SK-N-SH (cell line): ENCODE measurements around the gene COLEC11. TPM values are rescaled to one million over a fixed set of nuclear protein-coding genes. Genes with fewer than 3 reads are reported as not detected.

Experiments used
- CTCF ChIA-PET: fragments of 300-600, 350-600 bp; formaldehyde crosslinking; extraction: SDS; loops from one replicate; lab custom pipeline; 2021; lab: Yijun Ruan, JAX
- POLR2A ChIA-PET: fragments of 350-600 bp; sonication (Branson Sonifier 250); formaldehyde crosslinking; extraction: SDS; loops from one replicate; lab custom pipeline; 2020; ENCODE audit warnings: antibody characterized with exemption, inconsistent platforms; lab: Yijun Ruan, JAX
- DNase-seq: peaks from one replicate; pipeline ENCODE4 v3.0.0; 2012
- H2AFZ ChIP-seq: fragments of 200-600 bp; sonication (generic); 2 replicates; pipeline ENCODE4 v1.8.1; 2016; ENCODE audit warnings: antibody characterized with exemption, mild to moderate bottlenecking, low read depth
- H3F3A ChIP-seq: fragments of 200-600 bp; sonication (generic); replicated peaks from 2 replicates; pipeline ENCODE3; 2016; ENCODE audit warnings: antibody characterized with exemption, mild to moderate bottlenecking; ENCODE audit not compliant: insufficient read depth
- H3K27ac ChIP-seq, 2 experiments: fragments of 200-500 bp in 1 of 2; fragments of 200-600 bp in 1 of 2; sonication (Bioruptor generic) in 1 of 2; sonication (generic), shearing (Covaris generic) in 1 of 2; 2 replicates each; pipeline versions ENCODE4 v1.5.1 to v1.6.1; 2014 to 2016; ENCODE audit warnings: low read depth in 2 of 2, inconsistent platforms in 1 of 2, low read length in 1 of 2, mild to moderate bottlenecking in 1 of 2, mixed read lengths in 1 of 2
- H3K27me3 ChIP-seq: fragments of 200-600 bp; sonication (generic), shearing (Covaris generic); 2 replicates; pipeline ENCODE4 v1.6.1; 2016; ENCODE audit warnings: mixed run types; ENCODE audit not compliant: insufficient read depth
- H3K36me3 ChIP-seq, 2 experiments: fragments of 200-500 bp in 1 of 2; fragments of 200-600 bp in 1 of 2; sonication (Bioruptor generic) in 1 of 2; sonication (generic) in 1 of 2; replicated peaks in 1 of 2; 2 replicates each; pipeline versions ENCODE3 to v1.5.1; 2014 to 2016; ENCODE audit warnings: low read length in 1 of 2, mild to moderate bottlenecking in 1 of 2; ENCODE audit not compliant: insufficient read depth in 2 of 2, control insufficient read depth in 1 of 2
- H3K4me1 ChIP-seq, 2 experiments: fragments of 200-500 bp in 1 of 2; fragments of 200-600 bp in 1 of 2; sonication (Bioruptor generic) in 1 of 2; sonication (generic), shearing (Covaris generic) in 1 of 2; 2 replicates each; pipeline versions ENCODE4 v1.5.1 to v1.6.1; 2014 to 2016; ENCODE audit warnings: low read depth in 1 of 2, low read length in 1 of 2, mixed run types in 1 of 2; ENCODE audit not compliant: insufficient read depth in 2 of 2, control insufficient read depth in 1 of 2
- H3K4me2 ChIP-seq: fragments of 200-600 bp; sonication (generic), shearing (Covaris generic); 2 replicates; pipeline ENCODE4 v1.6.1; 2017; ENCODE audit warnings: mixed run types
- H3K4me3 ChIP-seq, 2 experiments: fragments of 200-500 bp in 1 of 2; fragments of 200-600 bp in 1 of 2; sonication (Bioruptor generic) in 1 of 2; sonication (generic), shearing (Covaris generic) in 1 of 2; 2 replicates each; pipeline versions ENCODE4 v1.5.1 to v1.8.1; 2014 to 2016; ENCODE audit warnings: low read depth in 2 of 2, inconsistent platforms in 1 of 2, low read length in 1 of 2, mild to moderate bottlenecking in 1 of 2, mixed read lengths in 1 of 2, moderate library complexity in 1 of 2
- H3K79me2 ChIP-seq: fragments of 200-600 bp; sonication (generic); 2 replicates; pipeline ENCODE4 v1.8.1; 2017; ENCODE audit warnings: mild to moderate bottlenecking; ENCODE audit not compliant: insufficient read depth
- H3K9ac ChIP-seq: fragments of 200-600 bp; sonication (generic); 2 replicates; pipeline ENCODE4 v1.6.1; 2017; ENCODE audit warnings: mixed run types
- H3K9me2 ChIP-seq: fragments of 200-600 bp; sonication (generic); 2 replicates; pipeline ENCODE4 v1.6.1; 2017; ENCODE audit warnings: mixed run types
- H3K9me3 ChIP-seq: fragments of 200-600 bp; sonication (generic); 2 replicates; pipeline ENCODE4 v1.6.1; 2017; ENCODE audit warnings: mixed run types, mild to moderate bottlenecking, moderate library complexity
- H4K20me1 ChIP-seq: fragments of 200-600 bp; sonication (generic); 2 replicates; pipeline ENCODE4 v1.6.1; 2017; ENCODE audit warnings: mild to moderate bottlenecking, mixed run types; ENCODE audit not compliant: insufficient read depth
- CHD2 ChIP-seq: fragments of 150-350 bp; IDR thresholded peaks from 2 replicates; pipeline ENCODE4 v1.6.1; 2018; ENCODE audit warnings: low read length; ENCODE audit not compliant: partially characterized antibody
- CTCF ChIP-seq: fragments of 200-600 bp; sonication (generic); IDR thresholded peaks from 2 replicates; pipeline ENCODE4 v1.6.1; 2017; ENCODE audit warnings: antibody characterized with exemption, mild to moderate bottlenecking, moderate library complexity
- ELF1 ChIP-seq: IDR thresholded peaks from 2 replicates; pipeline ENCODE4 v1.4.0; 2012
- EP300 ChIP-seq, 2 experiments: IDR thresholded peaks; 2 replicates each; pipeline versions ENCODE4 v1.4.0 to v1.6.1; 2012; ENCODE audit warnings: borderline replicate concordance in 1 of 2, low read depth in 1 of 2, low read length in 1 of 2
- EZH2phosphoT487 ChIP-seq: fragments of 200-600 bp; sonication (generic); IDR thresholded peaks from 2 replicates; pipeline ENCODE4 v1.6.1; 2017; ENCODE audit warnings: low read depth, mixed run types, mild to moderate bottlenecking, antibody characterized with exemption, moderate library complexity, borderline replicate concordance
- FOXJ3 ChIP-seq: sonication (generic); formaldehyde crosslinking; IDR thresholded peaks from 2 replicates; pipeline ENCODE4 v1.5.1; 2020; ENCODE audit warnings: mild to moderate bottlenecking, missing genetic modification reagents
- FOXM1 ChIP-seq: IDR thresholded peaks from 2 replicates; pipeline ENCODE4 v1.4.0; 2012; ENCODE audit warnings: low read depth, mild to moderate bottlenecking
- GATA2 ChIP-seq: sonication (generic); formaldehyde crosslinking; IDR thresholded peaks from 2 replicates; pipeline ENCODE4 v1.5.0; 2020; ENCODE audit warnings: mild to moderate bottlenecking, missing genetic modification reagents
- JUND ChIP-seq: IDR thresholded peaks from 2 replicates; pipeline ENCODE4 v1.4.0; 2012
- MEF2A ChIP-seq: IDR thresholded peaks from 2 replicates; pipeline ENCODE4 v1.4.0; 2012; ENCODE audit warnings: low read depth, borderline replicate concordance
- MXI1 ChIP-seq: IDR thresholded peaks from 2 replicates; pipeline ENCODE4 v1.6.1; 2012; ENCODE audit warnings: mild to moderate bottlenecking, low read depth, low read length, improper control_type of control experiment
- NRF1 ChIP-seq: IDR thresholded peaks from 2 replicates; pipeline ENCODE4 v1.6.1; 2012; ENCODE audit warnings: low read depth, mild to moderate bottlenecking, low read length
- POLR2AphosphoS5 ChIP-seq: IDR thresholded peaks from 2 replicates; pipeline ENCODE4 v1.6.1; 2012; ENCODE audit warnings: low read depth, low read length
- RAD21 ChIP-seq: IDR thresholded peaks from 2 replicates; pipeline ENCODE4 v1.6.1; 2012; ENCODE audit warnings: mild to moderate bottlenecking, low read length
- RFX5 ChIP-seq: IDR thresholded peaks from 2 replicates; pipeline ENCODE4 v1.6.1; 2012; ENCODE audit warnings: mild to moderate bottlenecking, improper control_type of control experiment, low read length
- SIN3A ChIP-seq: IDR thresholded peaks from 2 replicates; pipeline ENCODE4 v1.6.1; 2012; ENCODE audit warnings: low read depth, mild to moderate bottlenecking, low read length, moderate library complexity, borderline replicate concordance
- TEAD4 ChIP-seq: IDR thresholded peaks from 2 replicates; pipeline ENCODE4 v1.4.0; 2012; ENCODE audit warnings: mild to moderate bottlenecking, borderline replicate concordance; ENCODE audit not compliant: insufficient read depth
- USF2 ChIP-seq: fragments of 150-350 bp; IDR thresholded peaks from 2 replicates; pipeline ENCODE4 v1.6.1; 2017; ENCODE audit warnings: antibody characterized with exemption, low read length, low read depth, borderline replicate concordance
- ZBTB33 ChIP-seq: IDR thresholded peaks from 2 replicates; pipeline ENCODE4 v1.4.0; 2012; ENCODE audit warnings: low read depth, borderline replicate concordance
- WGBS: methylation state at CpG from one replicate; pipeline ENCODE4 v1.1.6; 2017; ENCODE audit warnings: low lambda C conversion rate; 5-methylcytosine and 5-hydroxymethylcytosine counted together
- polyA plus RNA-seq, 3 experiments: library from polyadenylated mRNA; depleted of rRNA; stranded (reverse); fragments of >200 nt; gene quantifications; 2 replicates each; pipeline ENCODE4 v1.2.3, GENCODE V29; 2012
- TF ChIP-seq, protein P1 (sequence below): IDR thresholded peaks from 2 replicates; pipeline ENCODE4 v1.6.1; 2012; ENCODE audit warnings: mild to moderate bottlenecking, low read depth, low read length, moderate library complexity

Gene COLEC11
- polyA plus RNA-seq, 1 of the 3 experiments (the other 2 are of a cell fraction), result 8.7 TPM

DNA sequence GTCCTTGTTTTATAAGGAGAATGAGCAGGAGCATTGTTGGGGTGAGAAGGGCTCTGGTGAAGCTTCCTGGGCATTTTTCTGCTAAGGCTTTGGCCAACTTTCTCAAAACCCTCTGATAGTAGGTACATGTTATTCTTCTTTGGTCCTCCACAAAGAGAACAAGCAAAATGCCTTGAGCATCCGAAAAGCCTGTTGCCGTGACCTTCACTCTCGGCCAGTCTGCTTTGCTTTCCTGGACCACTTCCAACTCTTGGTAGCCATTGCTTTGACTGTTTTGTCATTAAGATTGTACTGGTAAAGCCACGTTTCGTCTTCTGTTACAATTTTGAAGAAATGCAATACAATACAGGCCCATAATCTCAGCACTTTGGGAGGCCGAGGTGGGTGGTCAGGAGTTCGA, 35.7 kb downstream of the COLEC11 start:
- Histone ChIP-seq H3K4me2 (no peak overlapping the region), H3K36me3 (no peaks in the 10 kb centered on the region), H3K9me3 (no peaks in the 10 kb centered on the region), H3K9me2 (no peaks in the 10 kb centered on the region), H4K20me1 (no peaks in the 10 kb centered on the region), H2AFZ (no peak overlapping the region), H3F3A (no peaks in the 10 kb centered on the region), H3K79me2 (no peaks in the 10 kb centered on the region), H3K4me1 (peaks cover 0 to 14% of the 10 kb centered on the region in 2 experiments; a peak in 1 of 4 replicates), H3K27me3 (no peaks in the 10 kb centered on the region), H3K9ac (no peak overlapping the region), H3K27ac (no peak overlapping the region), H3K4me3 (no peak overlapping the region)
- POLR2A ChIA-PET, result no interaction called here
- TF ChIP-seq ELF1 (no peak), EP300 (IDR thresholded peaks at IDR 0.05; ENCODE audit: borderline replicate concordance in 1 of 2, low read depth in 1 of 2, low read length in 1 of 2) (no peak), JUND (no peak), CHD2 (no peak), MXI1 (no peak), ZBTB33 (no peak), RAD21 (no peak), MEF2A (no peak), FOXJ3 (CRISPR knock-in tag) (no peak), SIN3A (no peak), RFX5 (no peak), EZH2phosphoT487 (no peak), CTCF (no peak), USF2 (no peak), FOXM1 (no peak), TEAD4 (no peak), POLR2AphosphoS5 (no peak), GATA2 (CRISPR knock-in tag) (no peak), NRF1 (no peak)
- TF ChIP-seq, protein P1, sequence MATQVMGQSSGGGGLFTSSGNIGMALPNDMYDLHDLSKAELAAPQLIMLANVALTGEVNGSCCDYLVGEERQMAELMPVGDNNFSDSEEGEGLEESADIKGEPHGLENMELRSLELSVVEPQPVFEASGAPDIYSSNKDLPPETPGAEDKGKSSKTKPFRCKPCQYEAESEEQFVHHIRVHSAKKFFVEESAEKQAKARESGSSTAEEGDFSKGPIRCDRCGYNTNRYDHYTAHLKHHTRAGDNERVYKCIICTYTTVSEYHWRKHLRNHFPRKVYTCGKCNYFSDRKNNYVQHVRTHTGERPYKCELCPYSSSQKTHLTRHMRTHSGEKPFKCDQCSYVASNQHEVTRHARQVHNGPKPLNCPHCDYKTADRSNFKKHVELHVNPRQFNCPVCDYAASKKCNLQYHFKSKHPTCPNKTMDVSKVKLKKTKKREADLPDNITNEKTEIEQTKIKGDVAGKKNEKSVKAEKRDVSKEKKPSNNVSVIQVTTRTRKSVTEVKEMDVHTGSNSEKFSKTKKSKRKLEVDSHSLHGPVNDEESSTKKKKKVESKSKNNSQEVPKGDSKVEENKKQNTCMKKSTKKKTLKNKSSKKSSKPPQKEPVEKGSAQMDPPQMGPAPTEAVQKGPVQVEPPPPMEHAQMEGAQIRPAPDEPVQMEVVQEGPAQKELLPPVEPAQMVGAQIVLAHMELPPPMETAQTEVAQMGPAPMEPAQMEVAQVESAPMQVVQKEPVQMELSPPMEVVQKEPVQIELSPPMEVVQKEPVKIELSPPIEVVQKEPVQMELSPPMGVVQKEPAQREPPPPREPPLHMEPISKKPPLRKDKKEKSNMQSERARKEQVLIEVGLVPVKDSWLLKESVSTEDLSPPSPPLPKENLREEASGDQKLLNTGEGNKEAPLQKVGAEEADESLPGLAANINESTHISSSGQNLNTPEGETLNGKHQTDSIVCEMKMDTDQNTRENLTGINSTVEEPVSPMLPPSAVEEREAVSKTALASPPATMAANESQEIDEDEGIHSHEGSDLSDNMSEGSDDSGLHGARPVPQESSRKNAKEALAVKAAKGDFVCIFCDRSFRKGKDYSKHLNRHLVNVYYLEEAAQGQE, result no peak
- DNase-seq, result no peak
- CTCF ChIA-PET, result no interaction called here
- 89% methylated on average over 7 of the region's 7 CpGs for WGBS
